GM21381 (cell line): ENCODE data around the gene SLC40A1.
"Not testable (repeated sequence)": the region's sequence is repeated elsewhere in the genome, so short reads cannot be mapped to it uniquely, and the experiment has no call there.

Experiments used
- ATAC-seq: cut with Tn5 transposase; IDR thresholded peaks from one replicate; pipeline ENCODE4 v1.9.1; 2021; ENCODE audit warnings: mild to moderate bottlenecking, moderate library complexity; ENCODE audit not compliant: unreplicated experiment

Gene SLC40A1

DNA sequence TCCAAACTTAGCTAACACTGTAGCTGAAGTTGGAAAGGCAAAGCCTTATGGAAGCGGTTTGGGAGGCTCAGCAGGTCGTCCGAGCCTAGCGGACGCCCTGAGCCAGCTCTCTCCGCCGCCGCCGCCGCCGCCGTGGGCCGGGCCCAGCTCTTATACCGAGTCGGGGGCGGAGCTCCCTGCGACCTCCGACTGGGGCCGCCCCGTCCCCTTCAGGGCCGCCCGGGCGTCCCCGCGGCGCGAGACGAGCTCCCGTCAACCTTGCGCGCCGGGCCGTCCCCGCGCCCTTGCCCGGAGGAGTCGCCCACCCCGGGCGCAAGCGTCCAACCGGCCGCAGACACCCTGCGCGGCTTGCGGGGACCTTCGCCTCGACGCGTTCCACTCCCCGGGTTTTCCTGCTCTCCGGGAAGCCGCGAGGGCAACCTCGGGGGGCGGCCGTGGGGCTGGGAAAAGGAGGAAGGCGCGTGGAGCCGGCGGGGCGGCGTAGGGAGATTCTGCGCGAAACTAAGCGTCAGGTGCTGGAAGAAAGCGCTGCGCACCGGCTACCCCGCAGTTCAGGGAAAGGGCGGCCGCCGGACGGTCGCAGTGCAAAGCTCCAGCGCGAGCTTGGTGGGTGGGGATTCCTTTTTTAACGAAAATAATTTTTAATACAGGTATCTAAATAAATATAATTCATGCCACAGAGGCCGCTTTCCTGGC, at the start of gene SLC40A1:
Gene SLC40A1 (minus strand): TSS at position 129 of the 696 bp plus-strand sequence. CDS start 326 bp downstream, outside the sequence.
- ATAC-seq, result peak; percentile 58

GRCh38 chr2:189629531-189630453, 49.2 kb upstream of the SLC40A1 start:
- ATAC-seq, result no peak

DNA sequence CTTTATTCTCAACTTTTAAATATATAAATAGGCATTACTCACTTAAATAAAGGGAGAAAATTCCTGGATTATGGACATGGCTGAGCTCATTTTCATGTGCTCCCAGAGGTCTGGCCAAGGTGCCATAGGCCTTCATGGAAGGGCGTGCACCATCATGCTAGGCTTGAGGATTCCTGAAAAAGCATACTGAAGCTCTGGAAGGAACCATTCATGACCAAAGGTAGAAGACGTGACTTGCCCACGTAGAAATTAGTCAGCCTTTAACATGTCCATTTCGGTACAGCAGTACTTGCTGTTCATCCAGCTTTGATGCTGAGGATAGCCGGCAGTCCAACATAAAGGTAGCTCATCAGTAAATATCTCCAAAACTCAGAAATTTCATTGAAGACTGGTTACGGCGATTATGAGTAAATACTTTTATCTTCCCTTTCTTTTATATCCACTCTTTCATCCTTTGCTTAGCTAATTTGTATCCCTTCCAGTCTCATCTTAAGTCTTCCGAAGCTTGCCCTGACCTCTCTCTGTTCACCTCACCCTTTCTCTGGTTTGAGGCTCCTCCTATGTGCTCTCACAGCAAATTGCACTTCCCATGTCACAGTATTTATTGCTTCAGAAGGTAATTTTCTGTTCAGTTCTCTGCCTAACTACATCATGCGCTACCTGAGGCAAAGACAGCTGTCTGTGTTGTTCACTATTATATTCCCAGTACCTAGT, 48.4 kb upstream of the SLC40A1 start:
- ATAC-seq, result no peak

DNA sequence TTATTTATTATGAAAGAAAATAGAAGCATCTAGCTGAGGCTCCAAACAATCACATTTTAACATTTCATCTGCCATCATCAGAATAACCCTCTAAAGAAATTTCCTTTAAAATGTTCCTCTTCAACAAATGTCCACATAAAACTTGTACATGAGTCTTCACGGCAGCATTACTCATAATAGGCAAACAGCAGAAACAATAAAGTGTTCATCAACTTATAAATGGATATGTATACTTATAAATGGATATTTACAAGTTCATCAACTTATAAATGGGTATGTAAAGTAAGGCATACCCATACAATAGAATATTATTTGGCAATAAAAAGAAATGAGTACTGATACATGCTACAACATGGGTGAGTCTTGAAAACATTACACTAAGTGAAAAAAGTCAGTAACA, 47.2 kb upstream of the SLC40A1 start:
- no peak for ATAC-seq

GRCh38 chr2:189625636-189626035, 45.0 kb upstream of the SLC40A1 start:
- no peak for ATAC-seq

DNA sequence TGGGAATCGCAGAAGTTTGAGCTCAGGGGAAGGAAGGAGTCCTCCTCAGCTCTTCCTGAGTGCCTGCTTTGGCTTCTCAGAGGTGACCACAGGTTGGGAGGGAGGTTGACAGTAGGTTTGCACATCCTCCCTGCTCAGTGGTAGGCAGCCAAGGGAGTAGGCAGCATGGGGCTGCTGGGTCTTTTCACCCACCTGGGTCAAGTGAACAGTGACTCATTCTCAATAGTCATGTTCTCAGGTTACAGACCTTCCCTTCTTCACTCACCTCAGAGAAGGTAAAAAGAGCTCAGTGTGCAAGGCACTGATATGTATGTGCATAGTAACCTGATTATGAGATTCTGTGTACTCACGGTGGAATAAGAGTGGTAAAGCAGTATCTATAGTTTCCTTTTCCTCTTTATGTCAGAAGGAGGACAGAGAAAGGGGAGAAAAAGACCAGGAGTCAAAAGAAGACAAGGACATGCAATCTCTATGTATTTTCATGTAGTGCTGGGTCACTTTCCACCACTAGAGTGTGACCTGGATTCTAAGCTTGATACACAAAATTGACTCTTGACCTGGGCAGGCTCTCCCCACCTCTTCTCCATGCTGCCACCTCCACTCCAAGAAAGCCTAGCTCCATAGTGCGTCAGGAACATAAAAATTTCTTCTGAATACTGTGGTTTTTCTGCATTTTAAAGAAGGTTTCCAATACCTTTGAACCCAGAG, 44.2 kb upstream of the SLC40A1 start:
- ATAC-seq, result no peak

DNA sequence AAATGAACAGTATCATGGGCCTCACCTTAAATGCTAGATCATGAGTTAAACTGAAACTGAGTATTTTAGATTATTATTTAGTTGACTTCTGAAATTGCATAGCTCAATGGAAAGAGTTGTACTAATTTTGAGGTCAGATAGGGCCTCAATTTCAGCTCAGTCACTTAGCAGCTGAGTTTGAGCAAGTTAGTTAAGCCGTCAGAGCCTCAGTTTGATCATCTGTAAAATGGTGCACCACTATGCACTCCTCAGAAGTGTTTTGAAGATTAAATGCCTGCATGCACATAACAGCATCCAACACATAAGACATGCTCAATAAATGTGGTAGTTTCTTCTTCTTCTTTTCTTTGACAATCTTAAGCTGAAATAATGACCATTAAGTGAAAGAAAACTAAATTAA, 42.5 kb upstream of the SLC40A1 start:
- ATAC-seq, result no peak

GRCh38 chr2:189621781-189622180, 41.2 kb upstream of the SLC40A1 start:
- ATAC-seq, result no peak

GRCh38 chr2:189618197-189618596, 37.6 kb upstream of the SLC40A1 start:
- ATAC-seq, result no peak

DNA sequence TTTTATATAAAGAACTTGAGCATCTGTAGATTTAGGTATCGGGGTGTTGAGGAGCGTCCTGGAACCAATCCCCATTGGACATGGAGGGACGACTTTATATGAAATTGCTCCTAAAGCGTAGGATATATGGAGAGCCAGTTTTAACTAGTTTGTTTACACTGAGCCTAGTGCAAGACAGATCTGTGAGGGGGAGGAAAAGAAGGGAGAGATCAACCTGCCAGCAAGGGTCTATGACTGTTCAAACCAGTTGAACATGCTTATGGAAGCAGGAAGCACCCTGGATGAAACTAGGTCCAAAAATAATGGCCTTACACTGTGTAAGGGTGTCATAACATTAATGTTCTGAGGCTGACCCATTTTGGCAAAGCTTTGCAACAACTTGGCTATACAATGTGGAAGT, 34.0 kb upstream of the SLC40A1 start:
- ATAC-seq, result no peak

- ATAC-seq, result no peak
Observed at GRCh38 chr2:189613650-189614420, 33.2 kb upstream of the SLC40A1 start.

- ATAC-seq, result no peak
Observed at GRCh38 chr2:189613077-189613636, 32.6 kb upstream of the SLC40A1 start.

DNA sequence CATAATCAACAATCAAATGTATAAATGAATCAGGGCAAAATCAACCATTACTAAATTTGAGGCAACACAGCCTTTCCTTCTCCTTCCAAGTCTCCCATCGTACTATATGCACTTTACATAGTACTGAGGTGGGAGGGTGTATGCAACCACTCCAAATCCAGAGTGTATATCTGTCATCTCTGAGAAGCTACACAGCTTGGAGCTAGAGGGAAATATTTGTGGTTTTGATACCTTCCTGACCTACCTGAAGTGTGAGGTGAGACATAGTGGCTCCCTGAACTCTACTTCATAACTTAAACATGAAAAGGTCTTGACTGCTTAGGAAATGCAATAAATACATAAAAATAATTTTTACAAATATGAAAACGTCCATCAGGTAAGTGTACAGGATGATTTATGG, 30.1 kb upstream of the SLC40A1 start:
- no peak for ATAC-seq

GRCh38 chr2:189609853-189610252, 29.3 kb upstream of the SLC40A1 start:
- ATAC-seq, result no peak

- ATAC-seq, result no peak
Observed at GRCh38 chr2:189609423-189609816, 28.8 kb upstream of the SLC40A1 start.

DNA sequence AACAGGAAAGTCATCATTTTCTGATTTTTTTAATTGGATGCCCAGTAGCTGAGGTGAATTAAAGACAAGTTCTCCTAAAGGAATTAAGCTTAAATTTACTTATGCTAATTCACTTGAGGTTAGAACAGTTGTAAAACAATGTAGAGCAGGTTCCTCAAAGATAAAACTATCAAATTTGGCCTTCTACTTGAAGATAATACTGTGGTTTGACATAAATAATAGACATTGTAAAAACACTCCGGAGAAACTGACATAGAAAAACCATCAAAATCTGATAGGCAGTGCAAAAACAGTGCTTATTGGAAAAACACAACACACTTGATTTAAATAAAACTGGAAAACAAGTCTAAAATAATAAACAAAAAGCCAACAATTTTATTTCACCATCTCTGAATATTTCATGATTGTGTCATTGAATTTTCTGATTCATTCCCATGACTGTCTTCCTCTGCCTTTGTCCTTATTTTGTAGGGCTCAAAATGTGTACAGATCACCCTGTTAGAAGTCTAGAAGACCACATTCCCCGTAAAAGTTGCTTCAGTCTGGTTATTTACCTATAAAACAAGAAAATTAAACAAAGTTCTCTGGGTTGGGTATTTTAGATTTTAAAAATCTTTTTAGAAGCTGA, 28.3 kb upstream of the SLC40A1 start:
- no peak for ATAC-seq

- ATAC-seq, result no peak
Observed at GRCh38 chr2:189608170-189608569, 27.6 kb upstream of the SLC40A1 start.

GRCh38 chr2:189602233-189602632, 21.6 kb upstream of the SLC40A1 start:
- ATAC-seq, result no peak

DNA sequence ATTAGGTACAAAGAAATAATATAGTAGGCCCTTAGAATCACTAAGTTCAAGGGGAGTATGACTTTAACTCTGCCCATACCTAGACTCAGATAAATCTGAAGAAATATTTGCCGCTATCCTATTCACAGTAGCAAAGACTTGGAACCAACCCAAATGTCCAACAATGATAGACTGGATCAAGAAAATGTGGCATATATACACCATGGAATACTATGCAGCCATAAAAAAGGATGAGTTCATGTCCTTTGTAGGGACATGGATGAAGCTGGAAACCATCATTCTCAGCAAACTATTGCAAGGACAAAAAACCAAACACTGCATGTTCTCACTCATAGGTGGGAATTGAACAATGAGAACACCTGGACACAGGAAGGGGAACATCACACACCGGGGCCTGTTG, 21.1 kb upstream of the SLC40A1 start:
- ATAC-seq, result not testable (repeated sequence)
